ENCODE results near the gene TRPM7. TPM values are rescaled to one million over a fixed set of nuclear protein-coding genes. Genes with fewer than 3 reads are reported as not detected.

The TRPM7 gene
- total and polyA plus RNA-seq, 2 of the 8 experiments (the other 6 are each of a cell fraction or from before 2014, with no cell fraction given), result 7.5 to 33.2 TPM

DNA sequence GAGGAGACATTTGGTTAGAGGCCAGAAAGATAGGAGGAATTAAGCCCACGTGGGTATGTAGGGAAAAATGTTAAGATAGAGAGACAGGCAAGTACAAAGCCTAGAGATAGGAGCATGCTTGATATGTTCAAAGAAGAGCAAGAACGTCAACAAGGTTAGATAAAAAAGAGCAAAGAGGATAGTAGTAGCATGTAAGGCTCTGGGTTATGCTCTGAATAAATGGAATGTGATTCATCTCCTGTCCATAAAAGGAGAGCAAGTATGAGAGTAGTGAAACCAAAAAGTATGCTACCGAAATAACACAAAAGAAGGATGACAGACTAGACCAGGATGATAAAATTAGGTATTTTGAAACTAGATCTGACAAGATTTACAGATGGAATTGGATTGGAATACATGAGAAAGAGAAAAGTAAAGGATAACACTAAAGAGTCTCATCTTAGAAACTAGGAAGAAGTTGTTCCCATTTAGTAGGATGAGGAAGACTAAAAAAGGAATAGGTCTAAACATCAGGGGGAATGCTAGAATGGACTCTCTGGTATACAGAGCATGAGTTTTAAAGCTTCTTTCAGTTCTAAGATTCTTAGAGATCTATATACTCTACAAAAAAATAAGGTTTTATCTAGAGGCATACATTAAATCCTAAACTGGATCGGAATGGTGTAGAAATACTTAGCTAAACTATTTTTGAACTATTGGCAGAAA, 59.1 kb downstream of the TRPM7 start (continued):
- TF ChIP-seq KDM4A (IDR thresholded peaks at IDR 0.05; ENCODE audit: low read depth, low read length, severe bottlenecking), result no peak
- no peak for TF ChIP-seq POLR2AphosphoS5 (IDR thresholded peaks at IDR 0.05; ENCODE audit: low read depth, low read length)

All from H1 (cell line).